Measurements from ENCODE around the gene ADAM15. TPM values are rescaled to one million over a fixed set of nuclear protein-coding genes. Genes with fewer than 3 reads are reported as not detected.

Gene ADAM15
- total and polyA plus RNA-seq, 4 donors, result 49.5 to 233 (median 160) TPM

- H3K36me3 ChIP-seq (ENCODE audit: control insufficient read depth in 4 of 4, insufficient read depth in 4 of 4, low read length in 4 of 4), result no peaks in the 10 kb centered on the region
- no peak overlapping the region for H3K4me3 ChIP-seq
- peaks cover 0 to 31% (median 25%) of the 10 kb centered on the region in 3 donors for H3K27me3 ChIP-seq (ENCODE audit: control insufficient read depth in 3 of 3, insufficient read depth in 3 of 3, low read length in 2 of 3)
- no peaks in the 10 kb centered on the region for H3K9me3 ChIP-seq (ENCODE audit: control insufficient read depth in 4 of 4, insufficient read depth in 3 of 4, low read length in 3 of 4)
- no peak for ATAC-seq (ENCODE audit: insufficient read depth, low FRiP score)
- no peak for TF ChIP-seq CTCF (IDR thresholded peaks at IDR 0.05; ENCODE audit: control extremely low read depth, extremely low read depth)
- no peak for DNase-seq
- 78 to 80% methylated on average over 1 of the region's 1 CpG for WGBS, 2 donors
- peaks cover 0 to 28% (median 5%) of the 10 kb centered on the region in 5 donors for H3K4me1 ChIP-seq (ENCODE audit: control insufficient read depth in 5 of 5, insufficient read depth in 5 of 5, low read length in 5 of 5)
- no peak overlapping the region for H3K27ac ChIP-seq (ENCODE audit: low read depth in 1 of 2, low read length in 1 of 2)
- no peak overlapping the region for H3K9ac ChIP-seq (ENCODE audit: insufficient read depth in 1 of 2, low read length in 2 of 2)
Measured at GRCh38 chr1:155076371-155076770, 25.3 kb downstream of the ADAM15 start.

- Histone ChIP-seq H3K9ac (ENCODE audit: insufficient read depth in 1 of 2, low read length in 2 of 2) (no peak overlapping the region), H3K9me3 (ENCODE audit: control insufficient read depth in 4 of 4, insufficient read depth in 3 of 4, low read length in 3 of 4) (no peaks in the 10 kb centered on the region), H3K27ac (ENCODE audit: low read depth in 1 of 2, low read length in 1 of 2) (no peak overlapping the region), H3K27me3 (ENCODE audit: control insufficient read depth in 3 of 3, insufficient read depth in 3 of 3, low read length in 2 of 3) (peaks cover 0 to 31% (median 26%) of the 10 kb centered on the region in 3 donors), H3K4me1 (ENCODE audit: control insufficient read depth in 5 of 5, insufficient read depth in 5 of 5, low read length in 5 of 5) (peaks cover 0 to 34% (median 5%) of the 10 kb centered on the region in 5 donors), H3K4me3 (no peak overlapping the region), H3K36me3 (ENCODE audit: control insufficient read depth in 4 of 4, insufficient read depth in 4 of 4, low read length in 4 of 4) (no peaks in the 10 kb centered on the region)
- TF ChIP-seq CTCF (IDR thresholded peaks at IDR 0.05; ENCODE audit: control extremely low read depth, extremely low read depth), result no peak
- DNase-seq, result no peak
- no peak for ATAC-seq (ENCODE audit: insufficient read depth, low FRiP score)
- 85 to 92% methylated on average over 3 of the region's 3 CpGs for WGBS, 2 donors
Measured at GRCh38 chr1:155077346-155077745, 26.2 kb downstream of the ADAM15 start.

GRCh38 chr1:155077758-155078445, 26.8 kb downstream of the ADAM15 start:
- H3K36me3 ChIP-seq (ENCODE audit: control insufficient read depth in 4 of 4, insufficient read depth in 4 of 4, low read length in 4 of 4), result no peaks in the 10 kb centered on the region
- no peak for DNase-seq
- peaks cover 0 to 40% (median 10%) of the 10 kb centered on the region in 5 donors for H3K4me1 ChIP-seq (ENCODE audit: control insufficient read depth in 5 of 5, insufficient read depth in 5 of 5, low read length in 5 of 5)
- ATAC-seq (ENCODE audit: insufficient read depth, low FRiP score), result no peak
- H3K9ac ChIP-seq (ENCODE audit: insufficient read depth in 1 of 2, low read length in 2 of 2), result no peak overlapping the region
- 67 to 80% methylated on average over 4 of the region's 4 CpGs for WGBS, 2 donors
- H3K9me3 ChIP-seq (ENCODE audit: control insufficient read depth in 4 of 4, insufficient read depth in 3 of 4, low read length in 3 of 4), result no peaks in the 10 kb centered on the region
- no peak overlapping the region for H3K27ac ChIP-seq (ENCODE audit: low read depth in 1 of 2, low read length in 1 of 2)
- peaks cover 0 to 32% (median 27%) of the 10 kb centered on the region in 3 donors for H3K27me3 ChIP-seq (ENCODE audit: control insufficient read depth in 3 of 3, insufficient read depth in 3 of 3, low read length in 2 of 3)
- no peak overlapping the region for H3K4me3 ChIP-seq
- TF ChIP-seq CTCF (IDR thresholded peaks at IDR 0.05; ENCODE audit: control extremely low read depth, extremely low read depth), result no peak

Data from lung (tissue), 12 donors.